Measurements from ENCODE around the gene DCC. TPM values are rescaled to one million over a fixed set of nuclear protein-coding genes. Genes with fewer than 3 reads are reported as not detected.

DCC gene
- total and polyA plus RNA-seq, 2 donors (not counting 1 experiment from before 2014, with no cell fraction given) = not detected

DNA sequence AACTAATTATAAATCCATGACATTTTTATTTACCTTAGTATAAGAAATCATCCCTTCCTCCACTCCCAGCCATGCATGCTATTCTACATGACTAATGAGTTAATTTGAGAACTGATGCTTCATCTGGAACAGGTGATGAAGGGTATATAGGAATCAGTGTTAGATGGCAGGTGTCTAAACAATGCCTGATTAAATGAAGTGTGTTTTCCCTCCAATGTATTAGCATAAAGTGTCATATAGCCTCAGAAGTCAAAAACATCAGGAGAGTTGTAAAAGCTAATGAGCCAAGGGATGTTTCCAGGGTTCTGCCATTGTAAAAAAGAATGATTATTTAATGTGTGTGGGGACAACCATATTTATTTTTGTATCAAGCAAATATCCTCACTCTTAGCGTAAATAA lies 913.8 kb downstream of the DCC start:
- H3K9me3 ChIP-seq (ENCODE audit: control extremely low read depth in 1 of 3, control insufficient read depth in 2 of 3, insufficient read depth in 1 of 3, low read length in 2 of 3) = no peaks in the 10 kb centered on the region
- WGBS (ENCODE audit: insufficient coverage) = no CpG with 5 or more reads among the region's 1 CpG
- H3K27me3 Mint-ChIP-seq = no peaks in the 10 kb centered on the region
- TF ChIP-seq, protein P1, sequence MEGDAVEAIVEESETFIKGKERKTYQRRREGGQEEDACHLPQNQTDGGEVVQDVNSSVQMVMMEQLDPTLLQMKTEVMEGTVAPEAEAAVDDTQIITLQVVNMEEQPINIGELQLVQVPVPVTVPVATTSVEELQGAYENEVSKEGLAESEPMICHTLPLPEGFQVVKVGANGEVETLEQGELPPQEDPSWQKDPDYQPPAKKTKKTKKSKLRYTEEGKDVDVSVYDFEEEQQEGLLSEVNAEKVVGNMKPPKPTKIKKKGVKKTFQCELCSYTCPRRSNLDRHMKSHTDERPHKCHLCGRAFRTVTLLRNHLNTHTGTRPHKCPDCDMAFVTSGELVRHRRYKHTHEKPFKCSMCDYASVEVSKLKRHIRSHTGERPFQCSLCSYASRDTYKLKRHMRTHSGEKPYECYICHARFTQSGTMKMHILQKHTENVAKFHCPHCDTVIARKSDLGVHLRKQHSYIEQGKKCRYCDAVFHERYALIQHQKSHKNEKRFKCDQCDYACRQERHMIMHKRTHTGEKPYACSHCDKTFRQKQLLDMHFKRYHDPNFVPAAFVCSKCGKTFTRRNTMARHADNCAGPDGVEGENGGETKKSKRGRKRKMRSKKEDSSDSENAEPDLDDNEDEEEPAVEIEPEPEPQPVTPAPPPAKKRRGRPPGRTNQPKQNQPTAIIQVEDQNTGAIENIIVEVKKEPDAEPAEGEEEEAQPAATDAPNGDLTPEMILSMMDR (IDR thresholded peaks at IDR 0.05) = no peak
- TF ChIP-seq EZH2 (IDR thresholded peaks at IDR 0.05; ENCODE audit: borderline replicate concordance, insufficient read depth, low read depth, low read length, poor library complexity, severe bottlenecking) = no peak
- H4K20me1 ChIP-seq (ENCODE audit: control insufficient read depth, insufficient read depth, low read length, poor library complexity, severe bottlenecking) = no peaks in the 10 kb centered on the region
- no peak overlapping the region for H2AFZ ChIP-seq (ENCODE audit: insufficient read depth, low read depth, low read length, poor library complexity, severe bottlenecking)
- no peak overlapping the region for H3K4me3 Mint-ChIP-seq
- H3K4me1 ChIP-seq (ENCODE audit: control insufficient read depth in 2 of 2, insufficient read depth in 2 of 2, low read length in 2 of 2) = no peaks in the 10 kb centered on the region
- no peak overlapping the region for H3K4me2 ChIP-seq (replicated peaks; ENCODE audit: low read depth, low read length, poor library complexity, severe bottlenecking)
- ChIA-PET CTCF (no interaction called here), POLR2A (no interaction called here)
- no peak overlapping the region for H3K27ac ChIP-seq (ENCODE audit: low read length in 2 of 2)
- DNase-seq = no peak
- peaks cover 4% of the 10 kb centered on the region for H3K9me3 Mint-ChIP-seq (ENCODE audit: insufficient read depth)
- no peak for ATAC-seq (ENCODE audit: low read depth)
- no peaks in the 10 kb centered on the region for H3K27me3 ChIP-seq (replicated peaks in 1 of 4; ENCODE audit: control extremely low read depth in 1 of 4, control insufficient read depth in 3 of 4, insufficient read depth in 4 of 4, low read length in 3 of 4)
- H3K27ac Mint-ChIP-seq = no peak overlapping the region
- no peak overlapping the region for H3K4me3 ChIP-seq (ENCODE audit: control extremely low read depth in 1 of 5, extremely low read depth in 1 of 5, insufficient read depth in 1 of 5, low read depth in 2 of 5, low read length in 4 of 5)
- intact Hi-C loops (cut with micrococcal nuclease) = no loop called here
- H3K79me2 ChIP-seq (ENCODE audit: control insufficient read depth, insufficient read depth, low read length) = no peaks in the 10 kb centered on the region
- no peak overlapping the region for H3K9ac ChIP-seq (ENCODE audit: low read length)
- no peaks in the 10 kb centered on the region for H3K36me3 ChIP-seq (replicated peaks in 1 of 2; ENCODE audit: control extremely low read depth in 1 of 2, control insufficient read depth in 1 of 2, extremely low read depth in 1 of 2, insufficient read depth in 2 of 2, low read length in 1 of 2)
- no peaks in the 10 kb centered on the region for H3K4me1 Mint-ChIP-seq

DNA sequence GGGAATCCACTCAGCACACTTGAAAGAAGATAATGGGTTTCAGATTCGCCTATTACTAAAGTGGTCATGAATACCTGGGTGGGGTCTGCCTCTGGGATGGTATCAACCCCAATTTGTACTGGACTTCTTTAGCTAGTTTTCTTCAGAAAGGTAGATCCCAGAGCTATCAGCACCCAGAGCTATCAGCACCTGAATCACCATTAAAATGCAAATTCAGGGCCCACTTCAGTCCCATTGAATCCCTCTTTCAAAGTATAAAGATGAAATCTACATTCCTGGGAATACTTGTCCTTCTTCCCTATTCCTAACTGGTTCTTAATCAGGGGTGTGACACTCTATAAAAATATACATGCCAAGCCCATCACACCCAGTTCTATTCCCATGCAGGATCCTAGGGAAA lies 914.3 kb downstream of the DCC start:
- H3K4me1 Mint-ChIP-seq = no peaks in the 10 kb centered on the region
- 80% methylated on average over 1 of the region's 1 CpG for WGBS (ENCODE audit: insufficient coverage)
- intact Hi-C loops (cut with micrococcal nuclease) = no loop called here

More for the DNA sequence above, 914.3 kb downstream of the DCC start:
- no peaks in the 10 kb centered on the region for H3K27me3 ChIP-seq (replicated peaks in 1 of 4; ENCODE audit: control extremely low read depth in 1 of 4, control insufficient read depth in 3 of 4, insufficient read depth in 4 of 4, low read length in 3 of 4)
- ATAC-seq (ENCODE audit: low read depth) (no peak), DNase-seq (no peak)
- no peak overlapping the region for H3K27ac Mint-ChIP-seq
- no peaks in the 10 kb centered on the region for H3K27me3 Mint-ChIP-seq
- H3K4me2 ChIP-seq (replicated peaks; ENCODE audit: low read depth, low read length, poor library complexity, severe bottlenecking) = no peak overlapping the region
- no peaks in the 10 kb centered on the region for H3K9me3 ChIP-seq (ENCODE audit: control extremely low read depth in 1 of 3, control insufficient read depth in 2 of 3, insufficient read depth in 1 of 3, low read length in 2 of 3)
- H3K9me3 Mint-ChIP-seq (ENCODE audit: insufficient read depth) = peaks cover 4% of the 10 kb centered on the region
- H4K20me1 ChIP-seq (ENCODE audit: control insufficient read depth, insufficient read depth, low read length, poor library complexity, severe bottlenecking) = no peaks in the 10 kb centered on the region
- no peaks in the 10 kb centered on the region for H3K36me3 ChIP-seq (replicated peaks in 1 of 2; ENCODE audit: control extremely low read depth in 1 of 2, control insufficient read depth in 1 of 2, extremely low read depth in 1 of 2, insufficient read depth in 2 of 2, low read length in 1 of 2)
- no peak for TF ChIP-seq EZH2 (IDR thresholded peaks at IDR 0.05; ENCODE audit: borderline replicate concordance, insufficient read depth, low read depth, low read length, poor library complexity, severe bottlenecking)
- TF ChIP-seq, protein P1 (IDR thresholded peaks at IDR 0.05) = no peak
- CTCF ChIA-PET = no interaction called here
- no peaks in the 10 kb centered on the region for H3K4me1 ChIP-seq (ENCODE audit: control insufficient read depth in 2 of 2, insufficient read depth in 2 of 2, low read length in 2 of 2)
- H2AFZ ChIP-seq (ENCODE audit: insufficient read depth, low read depth, low read length, poor library complexity, severe bottlenecking) = no peak overlapping the region
- H3K4me3 ChIP-seq (ENCODE audit: control extremely low read depth in 1 of 5, extremely low read depth in 1 of 5, insufficient read depth in 1 of 5, low read depth in 2 of 5, low read length in 4 of 5) = no peak overlapping the region
- POLR2A ChIA-PET = no interaction called here
- no peak overlapping the region for H3K4me3 Mint-ChIP-seq
- H3K79me2 ChIP-seq (ENCODE audit: control insufficient read depth, insufficient read depth, low read length) = no peaks in the 10 kb centered on the region
- no peak overlapping the region for H3K9ac ChIP-seq (ENCODE audit: low read length)
- H3K27ac ChIP-seq (ENCODE audit: low read length in 2 of 2) = no peak overlapping the region

All from B cell (primary cell).